NCI-H2107 treated with DMSO at 0.1 percent for 48 hours (cell line): ENCODE results near the gene SLC24A3.
"Not testable (repeated sequence)": the region's sequence is repeated elsewhere in the genome, so short reads cannot be mapped to it uniquely, and the experiment has no call there.

ENCODE experiments used
- DNase-seq: peaks from one replicate; lab custom pipeline; 2025; ENCODE audit not compliant: unreplicated experiment; lab: John Stamatoyannopoulos, UW

Gene SLC24A3

GRCh38 chr20:19729672-19730071 lies 517.2 kb downstream of the SLC24A3 start:
- no peak for DNase-seq

- no peak for DNase-seq
These were observed 518.3 kb downstream of the SLC24A3 start for GRCh38 chr20:19730706-19731105.

DNA sequence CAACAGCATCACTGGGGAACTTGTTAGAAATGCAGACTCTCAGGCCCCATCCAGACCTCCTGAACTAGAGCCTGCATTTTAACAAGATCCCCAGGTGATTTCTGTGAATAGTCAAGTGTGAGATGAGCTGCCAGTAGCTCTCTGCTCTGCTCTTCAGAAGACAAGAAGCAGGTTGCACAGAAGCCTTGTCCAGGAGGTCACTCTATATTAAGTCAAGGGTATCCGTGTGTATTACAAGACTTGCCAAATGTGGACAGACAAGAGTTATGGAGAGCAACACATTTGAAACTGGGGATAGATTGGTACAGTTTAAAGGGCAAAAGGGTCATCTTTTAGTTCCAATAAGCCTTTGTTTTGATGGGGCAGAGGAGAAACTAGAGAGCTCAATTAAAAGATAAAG lies 522.4 kb downstream of the SLC24A3 start:
- DNase-seq: no peak

DNA sequence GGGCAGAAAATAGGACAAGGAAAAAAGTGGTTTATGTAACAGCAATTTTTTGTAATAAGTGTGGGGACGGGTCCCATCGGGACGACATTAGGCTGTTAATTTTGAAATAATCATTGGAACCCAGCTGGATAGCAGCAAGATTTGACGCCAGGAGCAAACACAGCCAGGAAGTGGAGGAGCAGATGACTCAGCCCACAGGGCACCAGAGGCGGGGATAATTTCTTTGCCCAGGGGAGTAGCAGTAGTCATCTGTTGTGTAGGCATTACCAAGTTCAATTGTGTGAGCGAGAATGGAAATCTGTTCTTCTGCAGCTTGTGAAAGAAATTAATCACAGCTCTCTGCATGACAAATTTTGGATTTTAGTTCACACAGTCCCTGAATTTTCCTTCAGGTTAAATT lies 523.0 kb downstream of the SLC24A3 start:
- peak; percentile 56 for DNase-seq

GRCh38 chr20:19737025-19737424 lies 524.6 kb downstream of the SLC24A3 start:
- no peak for DNase-seq

DNA sequence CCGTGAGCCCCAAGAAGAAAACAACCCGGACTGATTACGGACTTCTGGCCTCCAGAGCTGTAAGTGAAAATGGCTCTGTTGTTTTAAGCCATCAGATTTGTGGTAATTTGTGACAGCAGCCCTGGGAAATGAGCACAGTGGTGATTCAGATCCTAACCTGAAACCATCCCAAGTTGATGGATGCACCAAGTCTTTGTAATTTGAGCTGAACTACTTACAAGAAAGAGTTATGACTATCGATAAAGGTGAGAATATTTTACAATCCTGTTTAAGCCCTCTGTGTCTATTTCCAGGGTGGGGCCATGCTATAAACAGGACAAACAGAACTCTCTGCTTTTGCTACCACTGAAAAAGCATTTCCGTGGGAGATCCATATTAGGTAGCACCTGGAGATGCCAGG lies 526.5 kb downstream of the SLC24A3 start:
- no peak for DNase-seq

- no peak for DNase-seq
These were observed 526.9 kb downstream of the SLC24A3 start for GRCh38 chr20:19739351-19739750.

DNA sequence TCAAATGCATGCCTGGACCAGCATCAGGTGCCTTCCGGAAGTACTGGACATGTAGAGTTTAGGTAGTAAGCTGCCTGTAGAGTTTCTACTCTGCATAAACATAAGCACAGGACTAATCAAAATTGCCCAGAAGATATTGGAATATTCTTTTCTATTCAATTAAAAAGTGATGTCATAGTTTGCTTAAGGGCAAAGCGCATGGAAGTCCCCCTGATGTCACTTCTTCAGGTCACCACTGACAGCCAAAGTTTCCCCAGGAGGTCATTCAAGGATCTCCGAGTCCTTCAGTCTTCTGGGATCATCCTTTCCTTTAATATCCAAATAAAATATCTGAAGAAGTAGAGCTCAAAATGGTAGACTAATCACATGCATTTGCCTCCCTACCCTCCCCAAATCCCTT lies 528.1 kb downstream of the SLC24A3 start:
- no peak for DNase-seq

DNA sequence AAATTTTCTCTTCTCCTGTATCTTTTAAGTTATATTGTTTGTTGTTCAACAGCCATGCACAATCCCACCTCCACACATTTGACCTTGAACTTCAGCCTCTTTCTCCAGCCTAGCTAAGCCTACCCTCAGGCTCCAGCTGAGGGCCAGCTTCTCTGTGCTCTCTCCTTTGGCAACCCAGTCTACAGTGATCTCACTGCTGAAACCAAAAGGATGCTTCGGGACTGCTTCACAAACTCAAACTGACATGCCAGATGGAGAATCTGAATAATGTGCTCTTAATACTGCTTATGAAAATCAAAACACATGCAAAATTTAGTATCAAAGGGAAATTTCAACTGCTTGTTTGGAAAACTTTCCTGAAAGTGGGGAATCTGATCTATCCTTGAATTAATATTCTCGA lies 529.5 kb downstream of the SLC24A3 start:
- DNase-seq: no peak

DNA sequence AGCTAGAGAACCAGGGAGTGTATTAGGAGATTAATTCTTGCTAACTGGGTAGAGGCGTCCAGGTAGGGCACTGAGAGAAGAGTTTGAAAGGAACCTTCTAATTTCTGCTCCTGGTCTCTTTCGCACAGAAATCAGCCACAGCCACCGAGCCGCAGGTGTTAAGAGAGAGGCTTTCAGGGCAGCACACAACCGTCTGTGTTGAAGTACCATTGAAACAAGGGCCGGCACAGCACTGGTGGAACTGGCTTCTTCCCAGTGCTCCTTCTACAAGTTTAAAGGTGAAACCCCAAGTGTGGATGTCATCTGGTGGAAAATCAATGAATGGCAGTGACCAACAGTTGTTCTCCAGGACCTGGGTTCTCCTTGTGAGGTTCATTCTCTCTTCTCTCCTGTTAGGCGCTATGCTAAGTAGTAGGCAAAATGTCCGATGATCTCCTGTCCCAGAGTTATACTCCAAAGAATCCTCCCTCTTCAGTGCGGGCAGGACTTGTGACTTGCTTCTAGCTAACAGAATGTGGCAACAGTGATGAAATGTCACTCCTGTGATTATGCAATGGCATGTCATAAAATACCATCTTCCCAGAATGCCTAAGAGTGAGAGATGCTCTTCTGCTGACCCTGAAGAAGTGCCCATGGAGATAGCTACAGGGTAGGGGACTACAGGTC lies 530.7 kb downstream of the SLC24A3 start:
- no peak for DNase-seq

GRCh38 chr20:19743640-19743995 lies 531.2 kb downstream of the SLC24A3 start:
- DNase-seq: no peak

GRCh38 chr20:19745106-19745505 lies 532.7 kb downstream of the SLC24A3 start:
- no peak for DNase-seq

DNA sequence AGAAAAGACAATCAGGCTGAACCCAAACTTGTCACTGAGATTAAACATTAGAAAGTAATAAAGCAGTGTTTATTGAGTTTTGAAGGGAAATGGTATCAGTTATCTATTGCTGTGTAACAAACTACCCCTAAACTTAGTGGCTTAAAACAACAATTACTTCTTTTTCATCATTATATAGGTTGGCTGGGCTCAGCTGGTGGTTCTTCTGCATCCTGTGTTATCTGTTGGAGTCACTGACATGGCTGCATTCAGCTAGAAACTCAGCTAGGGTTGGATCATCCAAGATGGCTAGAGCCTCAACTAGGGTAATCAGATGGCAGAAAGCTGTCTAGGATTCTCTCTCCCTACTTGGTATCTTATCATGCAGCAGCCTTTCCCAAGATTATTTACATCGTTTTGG lies 533.1 kb downstream of the SLC24A3 start:
- DNase-seq: no peak

DNA sequence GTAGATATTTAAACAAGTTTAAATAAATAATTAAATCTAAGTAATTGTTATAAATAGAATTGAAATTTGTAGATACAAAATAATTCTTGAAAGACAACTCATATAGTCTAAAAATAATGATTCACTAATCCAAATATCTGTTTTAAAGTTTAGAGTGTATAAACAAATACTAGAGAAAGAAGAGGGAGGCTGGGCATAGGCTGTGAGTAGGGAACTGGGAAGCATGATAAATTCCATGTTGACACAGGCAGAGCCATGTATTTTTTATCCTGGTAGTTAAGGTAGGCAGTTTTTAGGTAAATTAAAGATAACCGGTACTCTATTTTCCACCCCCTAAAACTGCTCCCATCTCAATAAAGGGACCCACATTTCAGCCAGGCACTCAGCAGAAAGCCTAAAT lies 534.0 kb downstream of the SLC24A3 start:
- no peak for DNase-seq

- DNase-seq: no peak
These were observed 535.5 kb downstream of the SLC24A3 start for GRCh38 chr20:19747903-19748302.

DNA sequence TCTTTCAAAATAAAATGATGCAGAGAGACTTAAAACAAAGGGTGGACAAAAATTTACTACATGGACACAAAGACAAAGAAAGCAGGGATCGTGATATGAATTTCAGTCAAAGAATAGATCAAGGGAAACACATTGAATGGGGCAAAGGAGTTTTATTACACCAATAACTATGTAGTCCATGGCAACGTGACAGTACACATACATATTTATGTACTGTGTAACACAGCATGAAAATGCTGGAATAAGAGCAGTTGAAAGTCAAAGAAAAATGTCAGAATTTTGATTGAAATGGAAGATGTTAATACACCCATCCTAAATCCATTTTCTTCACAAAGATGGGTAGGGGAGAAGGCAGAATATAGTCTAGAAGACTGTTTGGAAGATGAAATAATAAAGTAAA lies 536.2 kb downstream of the SLC24A3 start:
- DNase-seq: no peak

- no peak for DNase-seq
These were observed 537.2 kb downstream of the SLC24A3 start for GRCh38 chr20:19749618-19750071.

DNA sequence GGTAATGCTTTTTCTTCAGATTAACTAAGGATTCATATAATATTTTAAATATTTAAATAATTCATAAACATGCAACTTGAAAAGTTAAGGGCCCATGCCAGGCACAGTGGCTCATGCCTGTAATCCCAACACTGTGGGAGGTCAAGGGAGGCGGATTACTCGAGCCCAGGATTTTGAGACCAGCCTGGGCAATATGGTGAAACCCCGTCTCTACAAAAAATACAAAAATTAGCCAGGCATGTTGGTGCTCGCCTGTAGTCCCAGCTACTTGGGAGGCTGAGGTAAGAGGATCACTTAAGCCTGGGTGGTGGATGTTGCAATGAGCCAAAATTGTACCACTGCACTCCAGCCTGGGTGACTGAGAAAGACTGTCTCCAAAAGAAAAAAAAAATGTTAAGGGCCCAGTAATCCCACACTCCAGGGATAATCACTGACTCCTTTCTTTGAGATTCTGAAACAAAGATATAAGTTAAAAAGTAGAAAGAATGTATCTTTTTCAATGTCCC lies 537.7 kb downstream of the SLC24A3 start:
- DNase-seq: no peak

DNA sequence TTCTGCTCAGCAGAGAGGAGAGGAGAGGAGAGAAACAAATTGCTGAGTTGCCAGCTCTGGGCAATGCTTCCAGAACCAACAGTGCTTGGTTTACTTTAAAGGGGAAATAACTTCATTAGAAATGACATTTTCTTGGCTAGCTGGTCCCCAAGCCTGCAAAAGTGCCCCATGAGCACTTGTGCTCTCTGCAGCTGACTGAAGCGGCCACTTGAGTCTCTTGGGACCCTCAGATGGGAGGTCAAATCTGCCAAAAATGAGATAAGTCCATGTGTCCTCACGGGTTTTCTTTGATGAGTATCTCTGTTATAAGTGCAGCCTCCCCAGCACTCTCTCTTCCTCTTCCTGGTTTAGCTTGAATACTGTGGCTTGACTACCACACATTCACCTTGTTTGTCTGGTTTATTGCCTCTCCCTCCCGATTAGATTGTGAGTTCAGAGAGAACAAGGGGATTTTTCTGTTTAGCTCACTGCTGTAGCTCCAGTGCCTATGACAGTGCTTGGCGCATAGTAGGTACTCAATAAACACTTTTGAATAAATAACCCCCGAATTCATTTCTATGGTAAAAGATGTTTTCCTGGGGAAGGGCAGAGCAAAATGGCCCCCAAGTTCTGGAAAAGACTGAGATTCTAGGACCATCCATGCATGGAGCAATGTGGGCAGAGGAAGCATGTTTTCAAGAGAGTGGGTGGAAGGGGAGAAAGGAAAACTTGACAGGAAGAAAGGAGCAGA lies 538.6 kb downstream of the SLC24A3 start:
- no peak for DNase-seq

- DNase-seq: not testable (repeated sequence)
These were observed 541.8 kb downstream of the SLC24A3 start for GRCh38 chr20:19754201-19754600.

- peak; percentile 5 for DNase-seq
These were observed 544.5 kb downstream of the SLC24A3 start for GRCh38 chr20:19756761-19757486.
